ENCODE results near the gene LNX2.

Gene LNX2

DNA sequence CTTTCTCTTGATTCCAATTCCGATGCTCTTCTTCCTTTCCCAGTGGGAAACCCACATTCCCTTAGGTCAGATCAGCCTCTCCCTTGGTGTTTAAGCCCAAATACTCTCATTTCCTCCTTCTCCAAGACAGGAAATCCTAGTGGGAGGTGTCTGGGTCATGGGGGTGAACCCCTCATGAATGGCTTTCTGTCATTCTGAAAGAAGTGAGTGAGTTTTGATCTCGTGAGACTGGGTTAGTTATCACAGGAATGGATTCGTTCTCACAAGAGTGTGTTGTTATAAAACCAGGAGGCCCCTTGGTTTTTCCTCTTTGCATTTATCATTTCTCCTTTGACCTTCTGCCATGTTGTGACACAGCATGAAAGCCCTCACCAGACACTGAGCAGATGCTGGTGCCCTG, 93.8 kb downstream of the LNX2 start:
- no peak for TF ChIP-seq EZH2 (IDR thresholded peaks at IDR 0.05; ENCODE audit: borderline replicate concordance, low read depth, low read length, severe bottlenecking)
- TF ChIP-seq, protein P1, sequence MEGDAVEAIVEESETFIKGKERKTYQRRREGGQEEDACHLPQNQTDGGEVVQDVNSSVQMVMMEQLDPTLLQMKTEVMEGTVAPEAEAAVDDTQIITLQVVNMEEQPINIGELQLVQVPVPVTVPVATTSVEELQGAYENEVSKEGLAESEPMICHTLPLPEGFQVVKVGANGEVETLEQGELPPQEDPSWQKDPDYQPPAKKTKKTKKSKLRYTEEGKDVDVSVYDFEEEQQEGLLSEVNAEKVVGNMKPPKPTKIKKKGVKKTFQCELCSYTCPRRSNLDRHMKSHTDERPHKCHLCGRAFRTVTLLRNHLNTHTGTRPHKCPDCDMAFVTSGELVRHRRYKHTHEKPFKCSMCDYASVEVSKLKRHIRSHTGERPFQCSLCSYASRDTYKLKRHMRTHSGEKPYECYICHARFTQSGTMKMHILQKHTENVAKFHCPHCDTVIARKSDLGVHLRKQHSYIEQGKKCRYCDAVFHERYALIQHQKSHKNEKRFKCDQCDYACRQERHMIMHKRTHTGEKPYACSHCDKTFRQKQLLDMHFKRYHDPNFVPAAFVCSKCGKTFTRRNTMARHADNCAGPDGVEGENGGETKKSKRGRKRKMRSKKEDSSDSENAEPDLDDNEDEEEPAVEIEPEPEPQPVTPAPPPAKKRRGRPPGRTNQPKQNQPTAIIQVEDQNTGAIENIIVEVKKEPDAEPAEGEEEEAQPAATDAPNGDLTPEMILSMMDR (IDR thresholded peaks at IDR 0.05; ENCODE audit: borderline replicate concordance, extremely low read depth, low read length, poor library complexity, severe bottlenecking) = no peak
- H3K4me2 ChIP-seq (ENCODE audit: insufficient read depth, low read length) = no peak overlapping the region
- no peak overlapping the region for H2AFZ ChIP-seq (ENCODE audit: low read depth, low read length)
- no peaks in the 10 kb centered on the region for H4K20me1 ChIP-seq (ENCODE audit: insufficient read depth, low read length)
- peaks cover 10% of the 10 kb centered on the region for H3K4me1 ChIP-seq (ENCODE audit: insufficient read depth, low read length)
- no peaks in the 10 kb centered on the region for H3K9me3 ChIP-seq (ENCODE audit: insufficient read depth, low read length, severe bottlenecking)
- no peaks in the 10 kb centered on the region for H3K27me3 ChIP-seq (ENCODE audit: insufficient read depth, low read length, poor library complexity)
- H3K4me3 ChIP-seq (ENCODE audit: low read depth in 1 of 2, low read length in 2 of 2) = no peak overlapping the region
- H3K36me3 ChIP-seq (ENCODE audit: insufficient read depth, low read length) = no peaks in the 10 kb centered on the region
- DNase-seq (no peak), ATAC-seq (ENCODE audit: insufficient read depth, low read depth) (no peak)
- H3K9ac ChIP-seq (ENCODE audit: low read depth, low read length) = no peak overlapping the region
- no peak overlapping the region for H3K27ac ChIP-seq (ENCODE audit: low read length)
- H3K79me2 ChIP-seq (ENCODE audit: insufficient read depth, low read length) = no peaks in the 10 kb centered on the region

DNA sequence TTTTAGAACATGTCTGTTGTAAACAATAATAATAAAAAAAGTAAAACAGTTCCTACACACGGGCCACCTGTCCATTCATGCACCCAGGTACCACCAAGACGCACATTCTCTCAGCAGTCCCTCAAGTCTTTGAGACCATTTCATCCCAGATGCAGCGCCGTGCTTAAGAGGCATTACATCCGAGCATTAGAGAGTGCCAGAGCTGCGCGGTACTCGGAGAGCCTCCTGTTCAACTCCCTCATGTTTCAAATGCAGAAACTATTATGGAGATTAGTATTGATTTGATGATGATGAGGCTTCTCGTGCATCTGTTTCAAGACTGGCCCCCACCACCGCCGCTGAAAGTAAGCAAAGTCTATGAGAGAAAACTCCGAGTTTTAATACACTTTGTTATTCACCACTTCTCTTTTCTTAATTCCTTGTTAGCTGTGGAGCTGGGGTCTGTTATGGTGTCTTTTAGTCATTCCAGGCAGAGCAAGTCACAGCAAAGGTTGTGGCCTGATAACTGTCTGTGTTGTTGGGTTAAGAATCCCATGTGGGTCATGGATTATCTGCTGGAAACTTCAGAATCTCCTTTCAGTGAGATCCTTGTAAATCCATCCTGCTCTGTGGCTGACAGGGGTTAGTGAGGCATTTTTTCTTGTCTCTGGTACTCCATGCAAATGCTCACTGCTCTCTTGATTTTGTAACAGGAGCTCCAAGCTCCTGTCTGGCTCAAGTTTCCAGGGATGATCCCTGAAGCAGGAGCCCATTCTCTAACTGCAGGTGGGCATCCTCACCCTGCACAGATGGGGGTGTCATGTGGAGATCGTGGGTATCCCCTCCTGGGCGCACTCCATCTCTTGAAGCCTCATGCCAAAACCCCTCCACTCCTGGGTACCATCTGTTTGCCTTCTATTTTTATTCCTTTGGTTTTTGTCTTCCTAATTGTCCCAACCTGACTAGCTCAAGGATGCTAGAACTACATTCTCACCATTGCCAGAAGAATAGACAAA, 95.1 kb downstream of the LNX2 start:
- no peaks in the 10 kb centered on the region for H3K9me3 ChIP-seq (ENCODE audit: insufficient read depth, low read length, severe bottlenecking)
- H3K4me2 ChIP-seq (ENCODE audit: insufficient read depth, low read length) = no peak overlapping the region
- no peaks in the 10 kb centered on the region for H3K27me3 ChIP-seq (ENCODE audit: insufficient read depth, low read length, poor library complexity)
- H3K4me3 ChIP-seq (ENCODE audit: low read depth in 1 of 2, low read length in 2 of 2) = no peak overlapping the region
- TF ChIP-seq EZH2 (IDR thresholded peaks at IDR 0.05; ENCODE audit: borderline replicate concordance, low read depth, low read length, severe bottlenecking) = no peak
- TF ChIP-seq, protein P1 (IDR thresholded peaks at IDR 0.05; ENCODE audit: borderline replicate concordance, extremely low read depth, low read length, poor library complexity, severe bottlenecking) = no peak
- H2AFZ ChIP-seq (ENCODE audit: low read depth, low read length) = no peak overlapping the region
- H3K4me1 ChIP-seq (ENCODE audit: insufficient read depth, low read length) = peaks cover 10% of the 10 kb centered on the region
- no peaks in the 10 kb centered on the region for H4K20me1 ChIP-seq (ENCODE audit: insufficient read depth, low read length)
- H3K9ac ChIP-seq (ENCODE audit: low read depth, low read length) = no peak overlapping the region
- no peaks in the 10 kb centered on the region for H3K79me2 ChIP-seq (ENCODE audit: insufficient read depth, low read length)
- ATAC-seq (ENCODE audit: insufficient read depth, low read depth) (no peak), DNase-seq (no peak)
- no peak overlapping the region for H3K27ac ChIP-seq (ENCODE audit: low read length)
- H3K36me3 ChIP-seq (ENCODE audit: insufficient read depth, low read length) = no peaks in the 10 kb centered on the region

DNA sequence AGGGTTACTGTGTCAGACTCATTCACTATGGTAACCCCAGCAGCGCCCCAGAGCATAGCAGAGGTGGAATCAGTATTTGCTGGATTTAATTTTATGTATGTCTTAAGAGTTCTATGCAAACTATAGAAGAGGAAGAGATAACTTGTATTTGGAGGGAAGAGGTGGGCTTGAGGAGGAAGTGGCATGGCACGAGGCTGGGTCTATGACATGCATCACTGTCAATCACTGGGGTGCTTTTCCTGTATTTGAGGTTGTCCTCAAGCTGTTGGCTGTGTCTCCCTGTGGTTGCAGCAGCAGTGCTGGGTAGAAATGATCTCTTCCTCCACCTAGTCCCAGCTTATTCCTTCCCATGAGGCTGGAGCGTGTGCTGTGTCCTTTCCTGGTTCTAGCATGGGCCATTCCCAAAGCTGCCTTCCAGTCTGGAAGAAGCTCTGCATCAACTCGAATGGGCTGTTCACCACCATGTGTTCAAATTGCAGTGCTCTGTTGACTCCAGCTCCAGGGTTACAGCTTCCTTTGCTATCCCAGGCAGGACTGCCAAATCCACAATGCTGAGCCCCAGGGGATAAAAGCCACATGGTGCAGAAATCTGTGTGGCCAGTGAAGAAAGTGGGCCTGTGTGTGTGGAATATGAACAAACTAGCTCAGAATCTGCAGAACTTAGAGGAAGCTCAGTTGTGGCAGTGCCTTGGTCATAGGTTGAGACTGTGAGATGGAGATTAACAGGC, 96.8 kb downstream of the LNX2 start:
- Histone ChIP-seq H3K36me3 (ENCODE audit: insufficient read depth, low read length) (no peaks in the 10 kb centered on the region), H3K4me2 (ENCODE audit: insufficient read depth, low read length) (no peak overlapping the region), H3K27me3 (ENCODE audit: insufficient read depth, low read length, poor library complexity) (no peaks in the 10 kb centered on the region), H2AFZ (ENCODE audit: low read depth, low read length) (peak overlapping the region; percentile 63), H3K9ac (ENCODE audit: low read depth, low read length) (no peak overlapping the region), H3K27ac (ENCODE audit: low read length) (peak overlapping the region; percentile 37; the same call in 1 of the 2 replicates), H3K79me2 (ENCODE audit: insufficient read depth, low read length) (no peaks in the 10 kb centered on the region), H3K9me3 (ENCODE audit: insufficient read depth, low read length, severe bottlenecking) (no peaks in the 10 kb centered on the region), H3K4me1 (ENCODE audit: insufficient read depth, low read length) (peaks cover 10% of the 10 kb centered on the region), H4K20me1 (ENCODE audit: insufficient read depth, low read length) (no peaks in the 10 kb centered on the region), H3K4me3 (ENCODE audit: low read depth in 1 of 2, low read length in 2 of 2) (no peak overlapping the region)
- TF ChIP-seq, protein P1 (IDR thresholded peaks at IDR 0.05; ENCODE audit: borderline replicate concordance, extremely low read depth, low read length, poor library complexity, severe bottlenecking) = no peak
- TF ChIP-seq EZH2 (IDR thresholded peaks at IDR 0.05; ENCODE audit: borderline replicate concordance, low read depth, low read length, severe bottlenecking) = no peak
- DNase-seq = peak; percentile 39
- ATAC-seq (ENCODE audit: insufficient read depth, low read depth) = peak; percentile 84
